IMR-90 (cell line): ENCODE results near the gene PLCB4. TPM values are rescaled to one million over a fixed set of nuclear protein-coding genes. Genes with fewer than 3 reads are reported as not detected.

Source experiments
- ATAC-seq: fragments of 200-7000 bp; cut with Tn5 transposase; 2 replicates; pipeline ENCODE4 v1.9.1; 2020; ENCODE audit warnings: low read depth, mild to moderate bottlenecking, moderate library complexity
- BruUV-seq: library from RNA; stranded (reverse); fragments of 400-500 nt; replicated peaks from 2 replicates; lab custom pipeline; 2021; lab: Mats Ljungman, UMichigan
- CTCF ChIA-PET: fragments of 300-600 bp; formaldehyde crosslinking; extraction: SDS; loops from one replicate; lab custom pipeline; 2021; ENCODE audit warnings: antibody characterized with exemption; lab: Yijun Ruan, JAX
- POLR2A ChIA-PET: fragments of 300-600 bp; sonication (Branson Sonifier 250); formaldehyde crosslinking; loops from one replicate; lab custom pipeline; 2022; ENCODE audit warnings: antibody characterized with exemption; ENCODE audit not compliant: unreplicated experiment; lab: Charles Lee
- DNase-seq: peaks from one replicate; pipeline ENCODE4 v3.0.0; 2013
- H2AFZ ChIP-seq: replicated peaks from 2 replicates; pipeline ENCODE3; 2013; ENCODE audit warnings: low read length, mild to moderate bottlenecking; ENCODE audit not compliant: poor library complexity
- H2AK5ac ChIP-seq: 2 replicates; pipeline ENCODE4 v1.6.1; 2013; ENCODE audit warnings: low read depth, low read length, inconsistent platforms
- H2AK9ac ChIP-seq: replicated peaks from 2 replicates; pipeline ENCODE3; 2013; ENCODE audit warnings: mild to moderate bottlenecking, low read depth, low read length, moderate library complexity; ENCODE audit not compliant: poor library complexity
- H2BK120ac ChIP-seq: 2 replicates; pipeline ENCODE4 v1.6.1; 2013; ENCODE audit warnings: low read depth, low read length, inconsistent platforms
- H2BK15ac ChIP-seq: 3 replicates; pipeline ENCODE4 v1.6.1; 2013; ENCODE audit warnings: low read depth, low read length, inconsistent platforms
- H2BK20ac ChIP-seq: 2 replicates; pipeline ENCODE4 v1.6.1; 2013; ENCODE audit warnings: low read depth, mild to moderate bottlenecking, inconsistent platforms, low read length, moderate library complexity
- H2BK5ac ChIP-seq: 2 replicates; pipeline ENCODE4 v1.6.1; 2013; ENCODE audit warnings: mild to moderate bottlenecking, low read depth, low read length, inconsistent platforms; ENCODE audit not compliant: poor library complexity, severe bottlenecking
- H3K14ac ChIP-seq: replicated peaks from 2 replicates; pipeline ENCODE4 v1.6.1; 2013; ENCODE audit warnings: low read depth, low read length, inconsistent platforms
- H3K18ac ChIP-seq: 2 replicates; pipeline ENCODE4 v1.6.1; 2013; ENCODE audit warnings: low read depth, low read length, control low read depth
- H3K23ac ChIP-seq: 2 replicates; pipeline ENCODE4 v1.6.1; 2013; ENCODE audit warnings: low read depth, low read length, inconsistent platforms
- H3K27ac ChIP-seq: 2 replicates; pipeline ENCODE4 v1.5.1; 2013; ENCODE audit warnings: mild to moderate bottlenecking, control low read depth, low read length; ENCODE audit not compliant: insufficient read depth
- H3K27me3 ChIP-seq: 2 replicates; pipeline ENCODE4 v1.6.1; 2013; ENCODE audit warnings: low read length; ENCODE audit not compliant: control insufficient read depth, insufficient read depth
- H3K36me3 ChIP-seq: 2 replicates; pipeline ENCODE4 v1.6.1; 2013; ENCODE audit warnings: low read length, mixed read lengths; ENCODE audit not compliant: control insufficient read depth, insufficient read depth
- H3K4ac ChIP-seq: 2 replicates; pipeline ENCODE4 v1.6.1; 2013; ENCODE audit warnings: low read depth, low read length, inconsistent platforms
- H3K4me1 ChIP-seq: 2 replicates; pipeline ENCODE4 v1.6.1; 2013; ENCODE audit warnings: low read length, mixed read lengths; ENCODE audit not compliant: control insufficient read depth, insufficient read depth
- H3K4me2 ChIP-seq: 2 replicates; pipeline ENCODE4 v1.6.1; 2013; ENCODE audit warnings: low read depth, mild to moderate bottlenecking, control low read depth, low read length, moderate library complexity
- H3K4me3 ChIP-seq: 2 replicates; pipeline ENCODE4 v1.5.1; 2013; ENCODE audit warnings: low read depth, mild to moderate bottlenecking, control low read depth, low read length, moderate library complexity; ENCODE audit not compliant: insufficient read depth
- H3K56ac ChIP-seq: 2 replicates; pipeline ENCODE4 v1.6.1; 2013; ENCODE audit warnings: low read length, inconsistent platforms; ENCODE audit not compliant: insufficient read depth; ENCODE audit errors: extremely low read depth
- H3K79me1 ChIP-seq, 2 experiments: 2 replicates each; pipeline ENCODE4 v1.6.1; 2013; ENCODE audit warnings: low read length in 2 of 2, inconsistent platforms in 1 of 2, low read depth in 1 of 2
- H3K9ac ChIP-seq: 2 replicates; pipeline ENCODE4 v1.6.1; 2013; ENCODE audit warnings: low read depth, low read length, control low read depth
- H3K9me1 ChIP-seq: 2 replicates; pipeline ENCODE4 v1.6.1; 2013; ENCODE audit warnings: low read length, inconsistent platforms; ENCODE audit not compliant: insufficient read depth
- H3K9me3 ChIP-seq: 2 replicates; pipeline ENCODE4 v1.6.1; 2013; ENCODE audit warnings: low read length; ENCODE audit not compliant: control insufficient read depth, insufficient read depth
- H4K20me1 ChIP-seq: 2 replicates; pipeline ENCODE4 v1.6.1; 2013; ENCODE audit warnings: low read length, inconsistent platforms; ENCODE audit not compliant: insufficient read depth
- H4K5ac ChIP-seq: 2 replicates; pipeline ENCODE4 v1.6.1; 2013; ENCODE audit warnings: mild to moderate bottlenecking, low read depth, low read length, control low read depth
- H4K8ac ChIP-seq, 2 experiments: 2 replicates each; pipeline ENCODE4 v1.6.1; 2013; ENCODE audit warnings: low read depth in 2 of 2, low read length in 2 of 2, control low read depth in 1 of 2, inconsistent platforms in 1 of 2
- H4K91ac ChIP-seq: 2 replicates; pipeline ENCODE4 v1.6.1; 2013; ENCODE audit warnings: low read depth, low read length, inconsistent platforms; ENCODE audit not compliant: insufficient read depth
- BHLHE40 ChIP-seq: fragments of 150-350 bp; IDR thresholded peaks from 2 replicates; pipeline ENCODE4 v1.6.1; 2016; ENCODE audit warnings: mild to moderate bottlenecking, low read depth, low read length
- CEBPB ChIP-seq: IDR thresholded peaks from 2 replicates; pipeline ENCODE4 v1.6.1; 2012; ENCODE audit warnings: low read depth, low read length, improper control_type of control experiment
- CHD1 ChIP-seq: IDR thresholded peaks from 2 replicates; pipeline ENCODE4 v1.6.1; 2012; ENCODE audit warnings: low read depth, low read length, improper control_type of control experiment
- FOS ChIP-seq: fragments of 150-350 bp; IDR thresholded peaks from 2 replicates; pipeline ENCODE4 v1.6.1; 2016; ENCODE audit warnings: low read depth, low read length
- MAFK ChIP-seq: IDR thresholded peaks from 2 replicates; pipeline ENCODE4 v1.6.1; 2012; ENCODE audit warnings: low read depth, low read length, improper control_type of control experiment
- NFE2L2 ChIP-seq: fragments of 150-350 bp; IDR thresholded peaks from 2 replicates; pipeline ENCODE4 v1.6.1; 2016; ENCODE audit warnings: low read depth, mild to moderate bottlenecking, low read length
- POLR2A ChIP-seq: IDR thresholded peaks from 2 replicates; pipeline ENCODE4 v1.6.1; 2012; ENCODE audit warnings: mild to moderate bottlenecking, low read depth, low read length
- RAD21 ChIP-seq: IDR thresholded peaks from 2 replicates; pipeline ENCODE4 v1.6.1; 2012; ENCODE audit warnings: low read length, improper control_type of control experiment
- RCOR1 ChIP-seq: IDR thresholded peaks from 2 replicates; pipeline ENCODE4 v1.6.1; 2012; ENCODE audit warnings: mild to moderate bottlenecking, low read length, improper control_type of control experiment; ENCODE audit not compliant: insufficient replicate concordance
- dilution Hi-C: fragments of 300-500 bp; cut with HindIII; formaldehyde crosslinking; loops from one replicate; pipeline ENCODE4 v1.14.3; 2018; ENCODE audit warnings: low sequenced_read_pairs; ENCODE audit not compliant: unreplicated experiment
- in situ Hi-C: fragments of 300-500 bp; cut with MboI; formaldehyde crosslinking; loops from 3 replicates; pipeline ENCODE4 v1.14.3; 2019; ENCODE audit warnings: low sequenced_read_pairs, inconsistent platforms, mixed read lengths
- intact Hi-C: fragments of 100-400 bp; cut with micrococcal nuclease; formaldehyde crosslinking; loops from 2 replicates; pipeline ENCODE4 v1.10.0; 2022
- polyA plus RNA-seq, 3 experiments: library from polyadenylated mRNA; depleted of rRNA; stranded (reverse); fragments of >200 nt; gene quantifications; 2 replicates each; pipeline ENCODE4 v1.2.3, GENCODE V29; 2012; ENCODE audit warnings: low replicate concordance in 1 of 3
- total RNA-seq: library from RNA; depleted of rRNA; stranded (reverse); fragments of >200 nt; gene quantifications from 2 replicates; pipeline ENCODE4 v1.2.3, GENCODE V29; 2012
- TF ChIP-seq, protein P1 (sequence below): conservative IDR thresholded peaks from 2 replicates; pipeline ENCODE4 v1.5.1; 2012; ENCODE audit warnings: mild to moderate bottlenecking, low read depth, low read length, improper control_type of control experiment
- TF ChIP-seq, protein P2 (sequence below): fragments of 150-350 bp; IDR thresholded peaks from 2 replicates; pipeline ENCODE4 v1.6.1; 2017; ENCODE audit warnings: mild to moderate bottlenecking, antibody characterized with exemption, low read length, low read depth
- TF ChIP-seq, protein P3 (sequence below): fragments of 150-350 bp; IDR thresholded peaks from 2 replicates; pipeline ENCODE4 v1.6.1; 2016; ENCODE audit warnings: low read depth, mild to moderate bottlenecking, low read length, moderate library complexity, borderline replicate concordance

PLCB4 gene
- total and polyA plus RNA-seq, 2 of the 4 experiments (the other 2 are of a cell fraction), result 12.5 to 24.0 TPM

DNA sequence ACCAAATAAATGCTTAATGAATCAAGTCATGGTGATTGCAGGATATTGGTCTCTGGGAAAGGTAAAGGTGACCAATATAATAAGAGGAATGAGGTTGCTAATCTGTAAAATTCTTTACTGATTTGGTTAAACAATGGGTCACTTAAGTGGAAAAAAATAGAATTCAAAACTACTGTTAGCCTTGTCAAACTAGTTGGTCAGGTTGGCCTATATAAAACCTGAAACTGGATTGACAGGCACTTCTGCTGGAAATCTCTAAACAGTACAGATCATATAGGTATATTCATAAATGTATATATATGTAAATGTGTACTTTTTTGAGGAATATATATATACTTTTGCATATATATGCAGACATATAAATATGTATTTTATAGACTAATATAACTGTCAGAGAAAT lies 19.7 kb downstream of the PLCB4 start:
- Histone ChIP-seq H3K56ac (no peak overlapping the region), H3K27ac (no peak overlapping the region), H2BK5ac (no peak overlapping the region), H3K14ac (no peak overlapping the region), H2AK9ac (no peak overlapping the region), H3K9me1 (peaks cover 10% of the 10 kb centered on the region), H3K23ac (no peak overlapping the region), H3K4me3 (no peak overlapping the region), H4K8ac (no peak overlapping the region), H3K9ac (no peak overlapping the region), H2BK20ac (no peak overlapping the region), H3K27me3 (no peaks in the 10 kb centered on the region), H3K4me1 (peaks cover 15% of the 10 kb centered on the region), H3K4ac (no peak overlapping the region), H3K9me3 (peaks cover 2% of the 10 kb centered on the region), H3K4me2 (no peak overlapping the region), H3K36me3 (0 out of 2 replicates have a peak, but pooled peaks cover 2% of the 10 kb centered on the region), H2AK5ac (no peak overlapping the region), H2BK15ac (no peak overlapping the region), H4K91ac (no peak overlapping the region), H3K18ac (no peak overlapping the region), H3K79me1 (peaks cover 22 to 67% of the 10 kb centered on the region in 2 experiments), H4K5ac (no peak overlapping the region), H2BK120ac (no peak overlapping the region), H2AFZ (no peak overlapping the region), H4K20me1 (peaks cover 35% of the 10 kb centered on the region; the same call in 1 of the 2 replicates)
- in situ Hi-C loops (no loop called here), intact Hi-C loops (no loop called here), dilution Hi-C loops (no loop called here)
- ChIA-PET POLR2A (no interaction called here), CTCF (no interaction called here)
- no peak for ATAC-seq
- DNase-seq, result no peak
- BruUV-seq, result no TSS peak
- TF ChIP-seq RAD21, result no peak
- no peak for TF ChIP-seq CHD1
- TF ChIP-seq NFE2L2, result no peak
- no peak for TF ChIP-seq FOS
- TF ChIP-seq, protein P1, sequence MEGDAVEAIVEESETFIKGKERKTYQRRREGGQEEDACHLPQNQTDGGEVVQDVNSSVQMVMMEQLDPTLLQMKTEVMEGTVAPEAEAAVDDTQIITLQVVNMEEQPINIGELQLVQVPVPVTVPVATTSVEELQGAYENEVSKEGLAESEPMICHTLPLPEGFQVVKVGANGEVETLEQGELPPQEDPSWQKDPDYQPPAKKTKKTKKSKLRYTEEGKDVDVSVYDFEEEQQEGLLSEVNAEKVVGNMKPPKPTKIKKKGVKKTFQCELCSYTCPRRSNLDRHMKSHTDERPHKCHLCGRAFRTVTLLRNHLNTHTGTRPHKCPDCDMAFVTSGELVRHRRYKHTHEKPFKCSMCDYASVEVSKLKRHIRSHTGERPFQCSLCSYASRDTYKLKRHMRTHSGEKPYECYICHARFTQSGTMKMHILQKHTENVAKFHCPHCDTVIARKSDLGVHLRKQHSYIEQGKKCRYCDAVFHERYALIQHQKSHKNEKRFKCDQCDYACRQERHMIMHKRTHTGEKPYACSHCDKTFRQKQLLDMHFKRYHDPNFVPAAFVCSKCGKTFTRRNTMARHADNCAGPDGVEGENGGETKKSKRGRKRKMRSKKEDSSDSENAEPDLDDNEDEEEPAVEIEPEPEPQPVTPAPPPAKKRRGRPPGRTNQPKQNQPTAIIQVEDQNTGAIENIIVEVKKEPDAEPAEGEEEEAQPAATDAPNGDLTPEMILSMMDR, result no peak
- TF ChIP-seq RCOR1, result no peak
- TF ChIP-seq POLR2A, result no peak
- no peak for TF ChIP-seq BHLHE40
- TF ChIP-seq CEBPB, result no peak
- TF ChIP-seq MAFK, result no peak
- TF ChIP-seq, protein P2, sequence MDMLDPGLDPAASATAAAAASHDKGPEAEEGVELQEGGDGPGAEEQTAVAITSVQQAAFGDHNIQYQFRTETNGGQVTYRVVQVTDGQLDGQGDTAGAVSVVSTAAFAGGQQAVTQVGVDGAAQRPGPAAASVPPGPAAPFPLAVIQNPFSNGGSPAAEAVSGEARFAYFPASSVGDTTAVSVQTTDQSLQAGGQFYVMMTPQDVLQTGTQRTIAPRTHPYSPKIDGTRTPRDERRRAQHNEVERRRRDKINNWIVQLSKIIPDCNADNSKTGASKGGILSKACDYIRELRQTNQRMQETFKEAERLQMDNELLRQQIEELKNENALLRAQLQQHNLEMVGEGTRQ, result no peak
- TF ChIP-seq, protein P3, sequence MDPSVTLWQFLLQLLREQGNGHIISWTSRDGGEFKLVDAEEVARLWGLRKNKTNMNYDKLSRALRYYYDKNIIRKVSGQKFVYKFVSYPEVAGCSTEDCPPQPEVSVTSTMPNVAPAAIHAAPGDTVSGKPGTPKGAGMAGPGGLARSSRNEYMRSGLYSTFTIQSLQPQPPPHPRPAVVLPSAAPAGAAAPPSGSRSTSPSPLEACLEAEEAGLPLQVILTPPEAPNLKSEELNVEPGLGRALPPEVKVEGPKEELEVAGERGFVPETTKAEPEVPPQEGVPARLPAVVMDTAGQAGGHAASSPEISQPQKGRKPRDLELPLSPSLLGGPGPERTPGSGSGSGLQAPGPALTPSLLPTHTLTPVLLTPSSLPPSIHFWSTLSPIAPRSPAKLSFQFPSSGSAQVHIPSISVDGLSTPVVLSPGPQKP, result no peak
